Thymus (tissue), 11 donors: Measurements from ENCODE around the gene DMAC2L. TPM values are rescaled to one million over a fixed set of nuclear protein-coding genes. Genes with fewer than 3 reads are reported as not detected.

Experiments
- DNase-seq, 9 donors: peaks; one replicate each; pipeline ENCODE4 v3.0.0-alpha.2; 2013; ENCODE audit warnings: low spot score in 9 of 9, low read depth in 6 of 9, missing footprints in 1 of 9
- H3K27ac ChIP-seq, 2 donors: one replicate each; pipeline ENCODE4 v1.5.1; 2013; ENCODE audit warnings: control low read depth in 1 of 2, low read depth in 1 of 2, low read length in 1 of 2, mild to moderate bottlenecking in 1 of 2, moderate library complexity in 1 of 2
- H3K27me3 ChIP-seq, 2 donors: one replicate each; pipeline ENCODE4 v1.5.1; 2013; ENCODE audit warnings: low read length in 1 of 2; ENCODE audit not compliant: control insufficient read depth in 2 of 2, insufficient read depth in 1 of 2
- H3K36me3 ChIP-seq, 2 donors: one replicate each; pipeline ENCODE4 v1.5.1; 2013; ENCODE audit warnings: low read length in 1 of 2, mild to moderate bottlenecking in 1 of 2, moderate library complexity in 1 of 2; ENCODE audit not compliant: control insufficient read depth in 2 of 2, insufficient read depth in 2 of 2
- H3K4me1 ChIP-seq, 2 donors: one replicate each; pipeline ENCODE4 v1.5.1; 2013; ENCODE audit warnings: low read length in 2 of 2; ENCODE audit not compliant: control insufficient read depth in 2 of 2, insufficient read depth in 2 of 2
- H3K4me3 ChIP-seq, 2 donors: one replicate each; pipeline ENCODE4 v1.5.1; 2013; ENCODE audit warnings: low read length in 2 of 2, control low read depth in 1 of 2, mild to moderate bottlenecking in 1 of 2
- H3K9me3 ChIP-seq, 2 donors: one replicate each; pipeline ENCODE4 v1.5.1; 2013; ENCODE audit warnings: low read length in 1 of 2, mild to moderate bottlenecking in 1 of 2; ENCODE audit not compliant: control insufficient read depth in 2 of 2, insufficient read depth in 1 of 2
- WGBS: extraction: QIAGEN DNeasy Blood & Tissue Kit; methylation state at CpG from one replicate; pipeline ENCODE4 v1.1.7; 2013; 5-methylcytosine and 5-hydroxymethylcytosine counted together
- polyA plus RNA-seq: library from polyadenylated mRNA; stranded (reverse); fragments of 200-250 nt; gene quantifications from one replicate; pipeline ENCODE4 v1.2.3, GENCODE V29; 2013
- total RNA-seq: library from RNA; stranded (reverse); fragments of 120-200 nt; gene quantifications from one replicate; pipeline ENCODE4 v1.2.4, GENCODE V29; 2013
- donor health status: healthy.

Gene DMAC2L
- total and polyA plus RNA-seq, 2 donors = 5.2 to 22.2 TPM

DNA sequence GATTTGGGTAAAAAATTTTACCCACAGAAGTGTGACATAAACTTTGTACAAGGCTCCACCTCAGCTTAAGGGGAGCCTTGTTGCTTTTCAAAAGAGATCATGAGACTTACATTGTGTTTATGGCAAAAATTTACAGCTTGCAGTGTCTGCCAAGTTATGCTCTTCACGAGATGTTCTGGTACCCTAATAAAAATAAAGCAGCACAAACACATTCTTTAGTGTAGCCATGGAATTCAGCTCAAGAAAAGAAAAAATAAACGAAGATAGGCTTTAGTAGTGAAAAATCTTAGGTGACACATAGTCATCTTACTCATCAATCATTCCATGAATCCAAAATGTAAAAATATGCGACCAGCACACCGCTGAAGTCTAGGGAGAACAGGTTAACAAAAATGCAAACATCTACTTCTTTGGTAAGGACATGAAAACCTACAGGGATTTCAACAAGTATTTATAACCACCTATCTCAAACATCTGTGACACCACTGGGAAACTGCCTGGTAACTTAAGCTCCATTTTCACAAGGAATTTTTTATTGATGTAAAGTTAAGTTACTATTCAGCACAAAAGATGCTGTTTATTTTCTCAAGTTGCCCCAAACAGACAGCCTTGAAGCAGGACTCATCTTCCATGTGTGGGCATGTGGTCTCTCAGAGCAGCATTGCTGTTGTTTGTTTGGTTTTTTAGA lies 32.9 kb downstream of the DMAC2L start:
- peaks cover 0 to 4% of the 10 kb centered on the region in 2 donors for H3K4me1 ChIP-seq
- WGBS = 97% methylated on average over 4 of the region's 4 CpGs
- DNase-seq = no peak

DNA sequence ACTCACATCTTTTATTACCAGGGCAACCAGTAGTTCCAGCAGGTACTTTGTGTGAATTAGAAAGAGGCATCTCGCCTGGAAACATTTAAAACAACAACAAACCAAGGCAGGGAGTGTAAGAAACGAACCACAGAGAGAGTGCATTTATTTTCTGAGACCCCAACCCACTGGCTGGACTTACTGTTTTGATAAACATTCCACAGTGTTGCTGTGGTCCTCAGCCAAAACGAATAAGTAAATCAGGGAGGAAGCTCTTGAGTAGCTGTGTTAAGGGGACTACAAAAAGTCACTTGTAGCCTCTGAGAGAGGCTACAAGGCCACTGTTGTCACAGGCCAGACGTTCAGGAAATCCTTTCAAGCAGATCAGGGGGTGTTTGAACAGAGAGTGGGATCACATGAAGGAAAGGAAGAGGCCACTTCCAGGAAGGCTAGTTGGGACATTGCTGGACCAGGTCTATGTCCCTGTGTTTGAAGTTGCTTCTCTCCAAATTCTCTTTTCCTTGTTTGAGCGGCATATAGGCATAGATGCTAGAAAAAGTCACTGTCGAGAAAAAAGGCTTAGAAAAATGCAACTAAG lies 33.8 kb downstream of the DMAC2L start:
- Histone ChIP-seq H3K9me3 (no peaks in the 10 kb centered on the region), H3K4me1 (peaks cover 0 to 4% of the 10 kb centered on the region in 2 donors), H3K36me3 (no peaks in the 10 kb centered on the region), H3K27me3 (no peaks in the 10 kb centered on the region), H3K27ac (no peak overlapping the region), H3K4me3 (no peak overlapping the region)
- WGBS = 89% methylated on average over 6 of the region's 6 CpGs
- DNase-seq = no peak

More for the DNA sequence above, 32.9 kb downstream of the DMAC2L start:
- no peaks in the 10 kb centered on the region for H3K9me3 ChIP-seq
- no peak overlapping the region for H3K27ac ChIP-seq
- no peak overlapping the region for H3K4me3 ChIP-seq
- H3K27me3 ChIP-seq = no peaks in the 10 kb centered on the region
- H3K36me3 ChIP-seq = no peaks in the 10 kb centered on the region

DNA sequence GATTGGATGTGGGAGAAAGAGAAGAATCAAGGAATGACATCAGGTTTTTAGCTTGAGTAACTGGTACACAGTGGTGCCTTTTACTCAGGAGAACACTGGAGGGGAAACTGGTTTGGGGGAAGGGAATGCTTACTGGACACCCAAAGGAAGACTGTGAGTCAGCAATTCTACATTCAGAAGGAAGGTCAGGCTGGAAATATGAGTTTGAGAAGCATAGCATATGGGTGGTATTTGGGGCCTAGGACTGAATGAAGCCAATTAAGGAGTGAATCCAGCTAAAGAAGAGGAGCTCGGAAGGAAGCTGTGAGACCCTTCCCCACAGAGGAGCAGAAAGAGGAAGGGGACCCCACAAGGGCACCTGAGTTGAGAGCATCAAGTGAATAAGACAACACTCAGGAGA lies 35.4 kb downstream of the DMAC2L start:
- Histone ChIP-seq H3K4me3 (no peak overlapping the region), H3K4me1 (peaks cover 0 to 4% of the 10 kb centered on the region in 2 donors), H3K9me3 (no peaks in the 10 kb centered on the region), H3K27ac (no peak overlapping the region), H3K27me3 (no peaks in the 10 kb centered on the region), H3K36me3 (no peaks in the 10 kb centered on the region)
- WGBS = 98% methylated on average over 1 of the region's 1 CpG
- no peak for DNase-seq

DNA sequence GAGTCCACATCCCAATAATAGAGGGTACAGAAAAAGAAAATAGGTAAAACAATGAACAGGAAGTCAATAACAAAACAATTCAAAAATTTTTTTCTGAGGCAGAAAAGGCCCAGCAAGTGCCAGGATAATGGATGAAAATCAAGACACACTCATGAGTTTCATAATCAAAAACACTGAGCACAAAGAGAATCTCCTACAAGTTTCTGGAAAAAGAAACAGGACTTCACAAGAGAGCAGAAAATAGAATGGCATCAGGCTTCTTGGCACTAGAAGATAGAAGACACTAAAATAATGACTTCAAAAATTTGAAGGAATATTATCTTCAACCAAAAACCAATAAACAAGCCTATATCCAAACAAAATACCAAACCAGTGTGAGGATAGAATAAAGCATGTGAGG lies 36.8 kb downstream of the DMAC2L start:
- no peaks in the 10 kb centered on the region for H3K9me3 ChIP-seq
- H3K4me3 ChIP-seq = no peak overlapping the region
- no peaks in the 10 kb centered on the region for H3K4me1 ChIP-seq
- H3K27me3 ChIP-seq = no peaks in the 10 kb centered on the region
- DNase-seq = no peak
- H3K36me3 ChIP-seq = no peaks in the 10 kb centered on the region
- no peak overlapping the region for H3K27ac ChIP-seq

DNA sequence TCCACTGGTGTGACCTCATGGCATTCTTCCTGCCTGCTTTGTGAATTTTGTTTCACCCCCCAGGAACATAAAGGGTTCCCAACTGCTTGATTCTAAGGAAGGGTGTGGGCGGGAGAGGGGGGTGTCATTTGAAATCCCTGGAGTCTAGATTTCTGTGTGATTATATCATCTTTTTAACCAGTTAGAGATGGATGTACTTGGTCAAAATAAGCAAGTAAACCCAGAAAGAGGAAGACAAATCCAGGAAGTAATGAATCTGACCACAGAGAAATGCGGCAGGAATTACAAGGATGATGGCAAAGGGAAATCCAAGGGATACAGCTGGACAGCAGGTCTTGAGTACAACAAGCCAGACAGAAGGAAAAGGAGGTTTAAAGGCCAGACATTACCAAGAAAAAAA lies 38.9 kb downstream of the DMAC2L start:
- Histone ChIP-seq H3K36me3 (no peaks in the 10 kb centered on the region), H3K4me3 (no peak overlapping the region), H3K27ac (no peak overlapping the region), H3K9me3 (no peaks in the 10 kb centered on the region), H3K27me3 (no peaks in the 10 kb centered on the region), H3K4me1 (no peaks in the 10 kb centered on the region)
- WGBS = 80% methylated on average over 2 of the region's 2 CpGs
- DNase-seq = no peak

DNA sequence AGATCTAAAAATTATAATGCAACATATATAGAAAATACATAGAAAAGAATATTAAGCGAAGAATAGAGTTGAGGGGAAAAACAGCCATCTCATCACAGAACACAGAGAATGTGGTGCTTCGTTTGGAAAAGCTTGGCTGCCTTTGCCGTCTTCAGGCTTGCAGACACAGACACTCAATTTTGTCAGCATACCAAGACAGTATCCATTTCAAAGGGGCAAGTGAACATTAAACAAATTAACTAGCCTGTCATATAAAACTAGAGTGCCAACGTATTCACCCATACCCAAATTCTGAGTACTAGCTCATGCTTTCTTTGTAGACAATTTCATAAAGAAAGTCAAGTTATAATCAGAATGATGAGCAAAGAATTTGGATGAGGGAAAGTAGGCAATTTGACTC lies 40.5 kb downstream of the DMAC2L start:
- Histone ChIP-seq H3K36me3 (no peaks in the 10 kb centered on the region), H3K27ac (no peak overlapping the region), H3K9me3 (no peaks in the 10 kb centered on the region), H3K4me1 (no peaks in the 10 kb centered on the region), H3K27me3 (no peaks in the 10 kb centered on the region), H3K4me3 (no peak overlapping the region)
- DNase-seq = no peak
- 97% methylated on average over 4 of the region's 4 CpGs for WGBS

DNA sequence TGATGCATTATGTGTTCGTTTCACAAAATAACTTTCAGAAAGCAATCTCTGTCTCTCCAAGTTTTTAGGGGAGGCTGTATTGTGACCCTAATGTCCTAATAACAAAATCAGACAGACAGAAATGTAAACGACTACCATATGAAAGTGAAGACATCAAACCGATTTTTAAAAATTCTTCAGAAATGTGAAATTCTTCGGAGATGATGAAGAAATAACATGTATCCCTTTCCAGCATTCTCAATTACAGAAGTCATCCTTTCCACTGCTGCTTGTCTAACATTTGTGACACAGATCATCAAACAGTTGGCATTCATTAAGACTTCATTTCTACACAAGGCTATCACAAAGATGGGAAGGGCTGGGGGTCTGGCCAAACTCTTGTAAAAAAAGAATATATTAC lies 41.0 kb downstream of the DMAC2L start:
- no peak overlapping the region for H3K27ac ChIP-seq
- WGBS = 90% methylated on average over 4 of the region's 4 CpGs
- no peaks in the 10 kb centered on the region for H3K27me3 ChIP-seq
- H3K4me3 ChIP-seq = no peak overlapping the region
- peaks cover 0 to 3% of the 10 kb centered on the region in 2 donors for H3K36me3 ChIP-seq
- H3K9me3 ChIP-seq = no peaks in the 10 kb centered on the region
- DNase-seq = no peak
- no peaks in the 10 kb centered on the region for H3K4me1 ChIP-seq

DNA sequence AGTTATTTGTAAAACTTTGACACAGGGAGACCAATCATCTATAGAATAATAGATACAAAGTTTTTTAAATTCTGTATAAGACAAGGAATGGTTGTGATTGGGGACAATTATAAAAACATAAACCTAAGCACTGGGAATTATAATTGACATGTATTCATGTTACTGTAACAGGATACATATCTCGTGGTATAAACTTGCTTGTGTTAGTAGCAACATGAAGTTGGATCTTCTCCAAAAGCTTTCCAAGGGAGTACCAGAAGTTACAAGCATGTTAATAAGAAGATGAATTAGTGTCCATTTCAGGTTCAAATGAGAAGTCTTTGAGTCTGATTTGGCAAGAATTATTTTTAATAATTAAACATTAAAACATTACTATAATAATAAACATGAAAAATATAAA lies 42.4 kb downstream of the DMAC2L start:
- Histone ChIP-seq H3K4me3 (no peak overlapping the region), H3K36me3 (peaks cover 0 to 3% of the 10 kb centered on the region in 2 donors), H3K4me1 (no peaks in the 10 kb centered on the region), H3K27ac (no peak overlapping the region), H3K27me3 (no peaks in the 10 kb centered on the region), H3K9me3 (no peaks in the 10 kb centered on the region)
- no peak for DNase-seq
- WGBS = 92% methylated on average over 1 of the region's 1 CpG

DNA sequence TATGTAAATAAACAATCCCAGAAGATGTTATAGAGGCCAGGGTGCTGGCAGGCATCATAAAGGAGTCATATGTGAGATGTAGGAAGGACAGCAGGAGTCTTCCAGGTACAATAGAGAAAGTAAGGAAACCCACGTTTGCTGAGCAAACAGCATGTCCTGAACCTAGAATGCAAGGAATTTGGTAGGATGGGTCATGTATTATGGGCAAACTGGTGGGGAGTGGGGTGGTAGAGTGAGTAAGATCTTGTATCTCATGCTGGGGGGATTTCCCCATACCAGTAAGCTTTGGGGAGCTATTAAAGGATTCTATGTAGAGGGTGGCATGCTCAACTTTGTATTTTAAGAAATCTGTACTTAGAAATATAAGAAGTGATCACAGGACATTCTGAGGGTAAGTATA lies 43.6 kb downstream of the DMAC2L start:
- DNase-seq = no peak
- no peaks in the 10 kb centered on the region for H3K9me3 ChIP-seq
- WGBS = 98% methylated on average over 1 of the region's 1 CpG
- peaks cover 0 to 3% of the 10 kb centered on the region in 2 donors for H3K36me3 ChIP-seq
- H3K4me3 ChIP-seq = no peak overlapping the region
- no peaks in the 10 kb centered on the region for H3K27me3 ChIP-seq
- H3K4me1 ChIP-seq = no peaks in the 10 kb centered on the region
- H3K27ac ChIP-seq = no peak overlapping the region
